Measurements from ENCODE around the gene CD44.

DNA sequence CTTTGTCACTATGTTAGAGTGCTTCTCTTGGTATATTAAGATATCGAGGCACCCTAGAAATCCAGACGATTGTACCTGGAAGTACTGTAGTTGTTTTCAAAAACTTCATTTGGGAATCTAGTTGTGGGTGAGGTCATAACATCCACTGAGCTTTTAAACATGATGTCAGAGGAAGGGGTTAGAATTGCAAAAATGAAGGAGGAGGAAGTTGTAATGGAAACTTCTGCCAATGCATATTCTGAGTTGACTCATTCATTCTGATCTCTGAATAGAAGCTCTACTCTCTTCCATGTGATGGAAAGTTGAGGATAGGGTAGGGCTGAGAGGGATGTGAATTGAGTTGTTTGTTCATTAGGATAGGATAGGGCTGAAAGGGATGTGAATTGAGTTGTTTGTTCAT is 7.7 kb downstream of the CD44 start:
- no peak for TF ChIP-seq CTCF (conservative IDR thresholded peaks at IDR 0.05 in 1 of 2, IDR thresholded peaks at IDR 0.05 in 1 of 2; ENCODE audit: extremely low read depth in 1 of 2, insufficient read depth in 1 of 2, low read depth in 1 of 2, low read length in 2 of 2)
- no peak for TF ChIP-seq EZH2 (IDR thresholded peaks at IDR 0.05; ENCODE audit: borderline replicate concordance, low read length)
